ENCODE data around the gene GDA.

DNA sequence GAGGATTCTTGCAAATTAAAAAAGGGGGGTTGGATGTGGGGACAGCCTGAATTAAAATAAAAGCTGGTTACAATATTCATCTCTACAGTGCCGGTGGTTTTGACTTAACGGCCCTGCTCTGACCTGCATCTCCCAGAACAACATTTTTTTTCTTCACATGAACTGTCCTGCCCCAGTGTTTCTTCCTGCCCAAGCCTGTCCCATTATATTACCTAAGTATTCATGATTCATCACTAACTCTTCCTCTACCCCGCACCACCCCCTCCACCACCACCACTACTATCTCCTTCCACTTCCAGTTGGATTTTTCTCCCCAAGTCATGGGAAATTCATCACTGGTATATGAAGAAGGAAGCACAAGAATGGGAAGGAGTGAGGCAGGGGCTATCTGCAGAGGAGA is 125.7 kb downstream of the GDA start:
- no peak for TF ChIP-seq CTCF (IDR thresholded peaks at IDR 0.05)
- TF ChIP-seq POLR2A (IDR thresholded peaks at IDR 0.05), result no peak

Data from Peyer's patch (tissue), 4 donors.